ENCODE data around the gene WDR26. TPM values are rescaled to one million over a fixed set of nuclear protein-coding genes. Genes with fewer than 3 reads are reported as not detected.
A peak's percentile ranks its signal among the peaks of the same experiment; 100 is the strongest.

Gene WDR26
- total and polyA plus RNA-seq, 9 of the 15 experiments (the other 6 are each of a cell fraction or from before 2014, with no cell fraction given): 11.5 to 66.0 (median 39.8) TPM

GRCh38 chr1:224356685-224357625, 77.6 kb downstream of the WDR26 start, which contains the start of gene CNIH4:
Gene CNIH4 (plus strand): TSS chr1:224356879. CDS start chr1:224356925, 46 bp downstream.
- H3K27ac ChIP-seq (ENCODE audit: extremely low read depth, low read depth, low read length): peak within 1 kb of the TSS; percentile 46
- no peaks in the 10 kb centered on the region for H3K9me1 ChIP-seq (ENCODE audit: control insufficient read depth, insufficient read depth, low read length)
- no peaks in the 10 kb centered on the region for H3K36me3 ChIP-seq (ENCODE audit: control insufficient read depth, insufficient read depth, low read length)
- ATAC-seq (peak; percentile 95), FAIRE-seq (peak; percentile 96), DNase-seq (ENCODE audit: extremely low read depth in 1 of 4, low spot score in 3 of 4) (peak; percentile 94 to 97 (median 96))
- H3K9ac ChIP-seq (ENCODE audit: insufficient read depth in 1 of 2, low read depth in 2 of 2, low read length in 2 of 2): peak within 1 kb of the TSS; percentile 74 to 93
- peak within 1 kb of the TSS; percentile 97 for H2AFZ ChIP-seq (ENCODE audit: low read depth, low read length)
- peaks cover 39% of the 10 kb centered on the region for H3K79me2 ChIP-seq (ENCODE audit: control insufficient read depth, insufficient read depth, low read length)
- ChIA-PET CTCF (ENCODE audit: low intra/inter-chr PET ratio) (no interaction called here), POLR2A (interaction anchor here (0.7 to 1.4 kb wide), 6 partner anchors 19 to 219 kb away, joined by 3 to 6 read pairs (median 4); partner anchors contain the start of gene NVL)
- no peaks in the 10 kb centered on the region for H3K27me3 ChIP-seq (ENCODE audit: control insufficient read depth in 2 of 2, insufficient read depth in 2 of 2, low read length in 2 of 2)
- H3K4me3 ChIP-seq: peak within 1 kb of the TSS; percentile 79
- H4K20me1 ChIP-seq (replicated peaks; ENCODE audit: control insufficient read depth, insufficient read depth, low read length): no peaks in the 10 kb centered on the region
- under 1% methylated on average over 72 of the region's 78 CpGs for WGBS (ENCODE audit: insufficient coverage, low coverage, missing lambda C conversion rate)
- no peaks in the 10 kb centered on the region for H3K9me3 ChIP-seq (replicated peaks; ENCODE audit: control insufficient read depth, insufficient read depth, low read depth, low read length)
- BruUV-seq (replicated peaks): no TSS peak
- peak within 1 kb of the TSS; percentile 89 for H3K4me2 ChIP-seq (ENCODE audit: insufficient read depth, low read length)
- intact Hi-C loops (cut with micrococcal nuclease): loop anchor here (1.0 to 2.0 kb wide), 3 partner anchors 22 to 146 kb away; no protein-coding TSS in a partner anchor
- peaks cover 12 to 16% of the 10 kb centered on the region in 2 experiments for H3K4me1 ChIP-seq (replicated peaks in 1 of 2; ENCODE audit: control insufficient read depth in 2 of 2, insufficient read depth in 2 of 2, low read length in 2 of 2)
- in situ Hi-C loops (cut with MboI): no loop called here
- TF ChIP-seq HDAC2 (IDR thresholded peaks at IDR 0.05): peak; percentile 35; the same call in 1 of the 2 replicates
- peak in 2 of 3 experiments; percentile 53 to 63 for TF ChIP-seq YY1 (IDR thresholded peaks at IDR 0.05; ENCODE audit: borderline replicate concordance in 1 of 3, control insufficient read depth in 1 of 3, extremely low read depth in 1 of 3, insufficient read depth in 3 of 3, insufficient read length in 1 of 3, insufficient replicate concordance in 2 of 3, low read depth in 1 of 3, low read length in 2 of 3)
- TF ChIP-seq MXI1 (IDR thresholded peaks at IDR 0.05; ENCODE audit: low read depth, low read length): peak; percentile 64; the same call in 1 of the 2 replicates
- peak; percentile 73 for TF ChIP-seq ATF3 (IDR thresholded peaks at IDR 0.05)
- no peak for TF ChIP-seq ATF3 (CRISPR knock-in tag; conservative IDR thresholded peaks at IDR 0.05)
- TF ChIP-seq SMARCC2 (IDR thresholded peaks at IDR 0.05; ENCODE audit: low read depth): 0 out of 2 replicates have a peak, but pooled peaks have one; percentile 51
- TF ChIP-seq NR1H2 (CRISPR knock-in tag; IDR thresholded peaks at IDR 0.05): 0 out of 2 replicates have a peak, but pooled peaks have one; percentile 12
- TF ChIP-seq CREB3L1 (IDR thresholded peaks at IDR 0.05; ENCODE audit: borderline replicate concordance, low read depth): peak; percentile 85; the same call in 1 of the 2 replicates
- no peak for TF ChIP-seq ATF1 (CRISPR knock-in tag; IDR thresholded peaks at IDR 0.05)
- TF ChIP-seq ATF1 (tag; IDR thresholded peaks at IDR 0.05): peak; percentile 87
- peak; percentile 12; the same call in 1 of the 2 replicates for TF ChIP-seq MAFK (IDR thresholded peaks at IDR 0.05; ENCODE audit: low read length)
- peak in 1 of 2 experiments; percentile 65 for TF ChIP-seq E2F6 (IDR thresholded peaks at IDR 0.05; ENCODE audit: borderline replicate concordance in 1 of 2, extremely low read depth in 1 of 2, insufficient read depth in 1 of 2, insufficient read length in 1 of 2, low read depth in 1 of 2, low read length in 1 of 2, poor library complexity in 1 of 2, severe bottlenecking in 1 of 2)
- TF ChIP-seq TBL1XR1 (IDR thresholded peaks at IDR 0.05; ENCODE audit: low read length in 2 of 2): peak in 1 of 2 experiments; percentile 49; a peak in 1 of 4 replicates
- peak; percentile 86; the same call in 1 of the 2 replicates for TF ChIP-seq LCOR (CRISPR knock-in tag; IDR thresholded peaks at IDR 0.05)

All from K562 (cell line).